NCI-H146 treated with DMSO at 0.1 percent for 48 hours (cell line): ENCODE data around the gene EXOSC6.
"Not testable (repeated sequence)": the region's sequence is repeated elsewhere in the genome, so short reads cannot be mapped to it uniquely, and the experiment has no call there.

Source experiments
- DNase-seq: peaks from one replicate; lab custom pipeline; 2025; ENCODE audit not compliant: unreplicated experiment; lab: John Stamatoyannopoulos, UW

The EXOSC6 gene

DNA sequence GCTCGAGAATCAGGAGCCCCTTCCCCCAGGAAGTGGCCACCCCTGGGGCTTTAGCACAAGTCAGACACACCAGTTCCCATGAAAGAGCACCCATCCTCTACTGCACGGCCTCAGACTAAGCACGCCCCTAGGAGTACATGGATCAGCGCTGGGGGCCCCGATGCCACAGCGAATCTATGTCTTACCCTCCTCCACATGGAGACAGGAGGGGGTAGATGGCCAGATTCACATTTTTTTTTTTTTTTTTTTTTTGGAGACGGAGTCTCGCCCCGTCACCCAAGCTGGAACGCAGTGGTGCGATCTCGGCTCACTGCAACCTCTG lies 3.2 kb upstream of the EXOSC6 start:
- DNase-seq: no peak

DNA sequence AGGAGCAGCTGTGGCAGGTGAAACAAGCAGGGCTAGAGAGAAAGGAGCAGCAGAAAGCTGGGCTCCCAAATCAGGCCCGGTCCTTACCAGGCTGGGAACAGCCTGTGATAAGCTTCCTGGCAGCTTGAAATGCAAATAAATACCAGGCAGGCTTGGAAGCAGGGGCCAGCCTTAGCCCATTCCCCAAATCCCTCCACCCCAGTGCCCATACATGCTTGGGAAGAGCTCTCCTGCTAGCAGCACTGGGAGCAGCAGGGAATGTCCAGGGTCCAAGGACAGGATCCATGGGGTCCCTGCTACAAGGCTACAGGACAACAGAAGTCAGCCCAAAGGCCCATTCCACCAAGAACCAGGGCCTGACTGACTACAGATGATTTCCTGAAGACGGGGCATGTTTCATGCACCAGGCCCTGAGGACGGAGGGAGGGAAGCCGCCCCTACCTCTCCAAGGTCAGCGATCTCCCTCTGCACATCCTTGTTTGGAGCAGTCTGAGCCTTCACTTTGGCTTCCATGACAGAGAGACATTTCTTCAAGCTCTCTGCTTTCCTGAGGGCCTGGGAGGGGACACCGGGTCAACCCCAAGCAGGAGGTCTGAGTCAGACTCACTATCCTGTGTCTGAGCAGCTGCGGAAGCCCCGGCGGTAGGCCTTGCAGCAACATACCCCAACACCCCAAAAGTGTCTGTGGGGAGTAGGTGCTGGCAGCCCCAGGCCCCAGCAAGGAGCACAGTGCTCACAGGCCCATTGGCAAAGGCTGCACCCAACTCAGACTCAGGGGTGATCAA lies 2.6 kb upstream of the EXOSC6 start:
- no peak for DNase-seq

DNA sequence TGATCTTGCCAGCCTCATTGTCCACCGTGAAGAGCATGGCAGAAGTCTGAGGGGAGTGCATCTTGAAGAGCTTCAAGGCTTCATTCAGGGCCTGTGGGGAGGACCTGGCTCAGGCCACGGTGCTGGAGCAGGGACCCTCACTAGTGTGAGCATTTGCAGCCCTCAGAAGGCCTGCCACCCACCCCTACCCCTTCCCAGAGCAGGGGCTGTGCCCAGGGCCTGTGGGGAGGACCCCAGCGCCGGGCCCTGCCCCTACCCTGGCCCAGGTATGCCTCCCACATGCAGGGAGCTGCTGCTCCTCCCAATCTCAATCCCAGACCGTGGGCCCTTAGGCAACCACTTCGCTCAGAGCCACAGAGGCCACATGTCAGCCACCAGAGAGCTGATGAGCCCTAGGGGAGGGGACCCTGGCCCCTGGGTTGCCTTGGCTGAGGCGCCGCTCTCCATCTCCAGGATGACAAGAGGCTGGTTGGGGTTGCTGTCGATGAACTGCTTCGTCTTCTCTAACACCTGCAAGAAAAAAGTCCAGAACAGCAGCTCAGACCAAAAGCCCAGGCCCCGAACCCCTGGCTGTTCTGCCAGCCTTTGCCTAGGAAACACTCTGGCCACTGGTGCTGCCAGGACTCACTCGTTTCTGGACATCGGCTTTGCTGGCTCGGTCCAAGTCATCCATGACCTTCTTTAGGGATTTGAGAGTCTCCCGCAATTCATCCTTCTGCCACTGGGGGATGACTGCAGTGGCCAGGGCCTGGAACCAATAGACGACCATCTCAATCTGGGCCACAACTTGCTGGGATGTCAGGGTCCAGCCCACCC lies 1.8 kb upstream of the EXOSC6 start:
- no peak for DNase-seq

DNA sequence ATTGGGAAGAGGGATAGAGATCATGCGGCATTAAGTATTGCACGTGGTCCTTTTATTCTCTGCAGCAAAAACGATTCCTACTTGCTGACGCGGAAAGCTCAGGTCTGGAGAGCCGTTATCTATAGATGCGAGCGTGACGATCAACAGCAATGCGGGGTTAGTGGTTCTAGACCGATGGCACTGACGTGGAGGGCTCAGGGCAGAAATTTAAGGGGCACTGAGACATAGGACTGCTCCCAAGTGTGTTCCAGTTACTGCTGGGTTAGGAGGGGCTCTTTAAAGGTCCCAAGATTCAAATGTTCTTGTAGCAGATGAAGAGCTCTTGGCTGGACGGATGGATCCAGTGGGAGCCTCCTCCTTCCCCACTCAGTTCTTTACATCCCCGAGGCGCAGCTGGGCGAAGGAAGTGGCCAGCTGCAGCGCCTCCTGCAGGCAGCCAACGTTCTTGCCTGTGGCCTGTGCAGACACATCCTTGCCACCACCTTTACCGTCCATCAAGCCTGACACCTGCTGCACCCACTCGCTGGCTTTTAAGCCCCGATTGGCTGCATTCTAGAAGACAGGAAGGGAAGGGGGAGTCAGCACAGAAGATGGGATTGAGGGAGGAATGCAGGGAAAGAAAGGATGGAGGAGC lies 732 bp upstream of the EXOSC6 start:
- no peak for DNase-seq

DNA sequence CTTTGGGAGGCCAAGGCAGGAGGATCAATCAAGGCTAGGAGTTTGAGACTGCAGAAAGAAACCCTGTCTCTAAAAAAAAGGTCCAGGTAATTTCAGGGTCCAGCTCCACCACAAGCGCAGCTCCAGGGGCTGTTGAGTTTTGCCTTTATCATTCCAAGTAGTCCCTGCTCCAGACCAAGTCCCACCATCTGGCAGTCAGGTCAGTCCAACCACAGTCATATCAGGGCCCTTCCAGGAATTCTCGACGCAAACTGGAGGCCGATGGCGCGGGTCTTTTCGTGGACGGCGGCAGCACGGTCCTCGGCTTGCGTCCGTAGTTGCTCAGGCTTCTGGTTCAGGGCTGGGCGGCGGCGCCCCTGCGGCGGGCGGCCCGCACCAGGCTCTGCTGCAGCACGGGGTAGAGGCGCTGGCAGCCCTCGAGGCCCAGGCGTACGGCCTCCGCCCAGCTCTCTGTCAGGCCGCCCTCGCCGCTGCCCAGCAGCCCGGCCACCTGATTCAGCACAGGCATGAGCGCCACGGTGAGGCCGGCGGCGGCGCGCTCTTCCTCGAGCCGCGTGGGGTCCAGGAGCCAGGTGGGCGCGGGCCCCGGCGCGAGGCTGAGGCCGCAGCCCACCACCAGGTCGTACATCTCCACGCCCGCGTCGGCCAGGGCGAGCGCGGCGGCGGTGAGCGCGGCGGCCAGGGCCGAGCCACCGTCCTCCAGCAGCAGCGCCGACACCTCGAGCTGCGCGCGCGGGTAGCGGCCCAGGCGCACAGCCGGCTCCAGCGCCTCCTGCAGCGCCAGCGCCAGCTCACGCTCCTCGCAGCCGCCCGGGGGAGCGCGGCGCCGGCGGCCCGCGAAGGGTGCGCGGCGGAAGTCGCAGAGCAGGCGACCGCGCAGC lies 752 bp downstream of the EXOSC6 start:
- peak; percentile 27 for DNase-seq

DNA sequence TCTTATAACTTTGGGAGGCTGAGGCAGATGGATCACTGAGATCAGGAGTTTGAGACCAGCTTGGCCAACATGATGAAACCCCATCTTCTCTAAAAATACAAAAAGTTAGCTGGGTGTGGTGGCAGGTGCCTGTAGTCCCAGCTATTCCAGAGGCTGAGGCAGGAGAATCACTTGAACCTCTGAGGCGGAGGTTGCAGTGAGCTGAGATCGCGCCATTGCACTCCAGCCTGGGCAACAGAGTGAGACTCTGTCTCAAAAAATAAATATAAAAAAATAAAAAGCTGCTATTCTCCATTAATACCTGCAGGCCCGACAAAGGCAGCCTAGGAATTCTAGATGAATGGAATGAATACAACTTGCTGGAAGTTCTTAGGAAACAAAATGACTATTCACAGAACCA lies 2.0 kb downstream of the EXOSC6 start:
- not testable (repeated sequence) for DNase-seq

DNA sequence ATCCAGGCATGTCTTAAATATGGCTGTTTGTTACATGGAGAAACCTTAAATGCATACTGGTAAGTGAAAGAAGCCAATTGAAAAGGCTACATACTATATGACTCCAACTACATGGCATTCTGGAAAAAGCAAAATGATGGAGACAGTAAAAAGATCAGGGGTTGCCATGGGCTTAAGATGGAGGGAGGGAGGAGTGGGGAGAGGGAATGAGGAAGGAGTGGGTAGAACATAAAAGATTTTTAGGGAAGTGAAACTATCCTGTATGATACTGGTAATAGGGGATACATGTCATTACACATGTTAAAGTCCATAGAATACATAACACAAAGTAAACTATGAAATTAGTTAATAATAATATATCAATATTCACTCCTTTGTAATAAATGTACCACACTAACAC lies 13.0 kb downstream of the EXOSC6 start:
- DNase-seq: not testable (repeated sequence)

DNA sequence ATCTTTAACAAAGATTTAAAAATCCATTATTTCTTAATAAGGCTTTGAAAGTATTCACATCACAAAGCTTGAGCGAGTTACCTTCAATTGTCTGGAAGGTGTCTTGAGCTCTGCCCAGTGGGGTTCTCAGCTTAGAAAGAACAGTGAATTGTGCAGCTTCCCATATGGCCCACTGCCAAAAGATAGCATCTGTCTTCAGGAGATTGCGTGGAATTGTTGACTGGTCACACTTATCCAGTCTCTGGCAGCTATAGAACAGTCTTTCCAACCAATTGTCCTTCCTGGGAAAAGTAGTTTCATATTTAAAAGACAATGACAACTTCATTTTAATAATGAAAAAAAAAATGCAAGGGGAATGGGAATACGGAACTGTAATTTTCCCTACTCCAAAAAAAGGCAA lies 19.9 kb downstream of the EXOSC6 start:
- not testable (repeated sequence) for DNase-seq

DNA sequence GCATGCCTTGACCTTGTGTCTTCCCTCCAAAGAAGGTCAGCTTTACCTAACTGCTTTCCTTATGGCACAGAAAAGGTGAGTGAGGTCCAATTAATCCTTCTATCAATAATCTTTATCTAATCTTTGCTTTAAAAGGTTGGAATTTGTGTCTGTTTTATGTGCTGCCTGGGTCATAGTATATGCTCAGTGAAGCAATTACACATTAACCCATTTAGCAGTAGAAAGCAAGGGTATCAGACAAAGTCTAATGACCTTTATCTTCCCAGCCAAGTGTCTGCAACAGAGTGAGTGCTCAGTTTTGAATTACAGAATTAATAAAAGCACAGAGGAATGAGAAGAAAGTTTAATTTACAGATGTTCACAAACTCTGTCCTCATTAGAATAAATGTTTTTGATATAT lies 25.7 kb downstream of the EXOSC6 start:
- DNase-seq: not testable (repeated sequence)

DNA sequence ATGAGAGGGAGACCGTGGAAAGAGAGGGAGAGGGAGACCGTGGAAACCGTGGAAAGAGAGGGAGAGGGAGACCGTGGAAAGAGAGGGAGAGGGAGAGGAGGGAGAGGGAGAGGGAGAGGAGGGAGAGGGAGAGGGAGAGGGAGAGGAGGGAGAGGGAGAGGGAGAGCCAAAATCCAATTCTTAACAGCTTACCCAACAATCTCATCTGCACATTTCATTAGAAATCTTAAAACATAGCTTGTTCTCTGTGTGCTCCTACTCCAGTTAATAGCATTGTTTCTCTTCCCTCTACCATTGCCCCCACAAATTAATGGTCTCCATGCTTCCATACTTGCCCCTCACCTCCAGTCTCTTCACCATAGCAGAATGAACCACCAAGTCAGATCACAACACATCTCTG lies 26.3 kb downstream of the EXOSC6 start:
- not testable (repeated sequence) for DNase-seq

DNA sequence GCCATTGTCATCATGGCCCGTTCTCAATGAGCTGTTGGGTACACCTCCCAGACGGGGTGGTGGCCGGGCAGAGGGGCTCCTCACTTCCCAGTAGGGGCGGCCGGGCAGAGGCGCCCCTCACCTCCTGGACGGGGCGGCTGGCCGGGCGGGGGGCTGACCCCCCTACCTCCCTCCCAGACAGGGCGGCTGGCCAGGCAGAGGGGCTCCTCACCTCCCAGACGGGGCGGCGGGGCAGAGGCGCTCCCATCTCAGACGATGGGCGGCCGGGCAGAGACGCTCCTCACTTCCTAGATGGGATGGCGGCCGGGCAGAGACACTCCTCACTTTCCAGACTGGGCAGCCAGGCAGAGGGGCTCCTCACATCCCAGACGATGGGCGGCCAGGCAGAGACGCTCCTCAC lies 27.1 kb downstream of the EXOSC6 start:
- DNase-seq: not testable (repeated sequence)

DNA sequence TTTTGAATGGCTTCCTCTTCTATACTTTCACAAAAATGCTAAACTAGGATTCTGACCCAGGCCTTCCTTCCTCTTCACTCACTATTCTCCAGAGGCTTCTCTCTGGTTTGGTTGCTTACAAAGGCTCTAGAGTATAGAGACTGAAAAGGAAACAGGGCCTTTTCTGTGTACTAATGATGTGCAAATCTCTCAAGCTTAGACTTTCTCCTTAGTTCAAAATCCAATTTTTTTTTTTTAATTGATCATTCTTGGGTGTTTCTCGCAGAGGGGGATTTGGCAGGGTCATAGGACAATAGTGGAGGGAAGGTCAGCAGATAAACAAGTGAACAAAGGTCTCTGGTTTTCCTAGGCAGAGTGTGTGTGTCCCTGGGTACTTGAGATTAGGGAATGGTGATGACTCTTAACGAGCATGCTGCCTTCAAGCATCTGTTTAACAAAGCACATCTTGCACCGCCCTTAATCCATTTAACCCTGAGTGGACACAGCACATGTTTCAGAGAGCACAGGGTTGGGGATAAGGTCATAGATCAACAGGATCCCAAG lies 27.7 kb downstream of the EXOSC6 start:
- not testable (repeated sequence) for DNase-seq

DNA sequence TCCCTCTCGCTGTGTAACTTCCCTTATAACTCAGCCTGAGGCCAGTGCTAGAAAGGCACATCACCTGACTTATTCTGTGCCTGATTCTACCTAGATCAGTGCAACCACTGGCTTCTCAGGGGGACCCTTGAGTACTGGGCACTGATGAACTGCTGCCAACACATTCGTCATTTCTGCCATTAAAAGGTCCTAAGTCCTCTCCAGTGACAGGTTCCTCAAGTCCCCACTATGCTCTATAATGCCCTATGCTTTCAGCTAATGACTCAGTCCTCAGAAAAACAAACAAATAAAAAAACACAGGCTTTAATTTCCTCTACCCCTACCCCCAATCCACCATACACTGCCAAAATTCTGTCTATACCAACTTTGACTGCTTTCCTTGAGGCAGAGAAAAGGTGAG lies 28.5 kb downstream of the EXOSC6 start:
- DNase-seq: not testable (repeated sequence)

DNA sequence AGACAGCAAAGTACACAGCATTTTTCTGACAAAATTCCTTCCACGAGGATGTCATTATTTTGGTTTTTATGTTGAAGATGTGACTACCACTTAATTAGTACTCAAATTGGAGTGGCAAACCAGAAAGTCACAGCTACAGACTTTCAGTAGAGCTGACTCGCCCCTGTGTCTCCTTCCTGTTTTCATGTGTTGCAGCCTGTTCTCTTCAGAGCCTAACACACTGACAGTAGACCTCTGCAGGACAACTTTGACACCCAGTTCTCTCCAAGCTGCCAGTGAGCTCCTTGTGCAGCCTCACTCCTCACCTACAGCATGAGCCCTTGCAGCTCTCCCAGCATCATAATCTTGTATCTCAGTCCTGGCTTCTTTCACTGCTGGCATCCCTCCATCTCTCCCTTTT lies 29.2 kb downstream of the EXOSC6 start:
- DNase-seq: not testable (repeated sequence)

DNA sequence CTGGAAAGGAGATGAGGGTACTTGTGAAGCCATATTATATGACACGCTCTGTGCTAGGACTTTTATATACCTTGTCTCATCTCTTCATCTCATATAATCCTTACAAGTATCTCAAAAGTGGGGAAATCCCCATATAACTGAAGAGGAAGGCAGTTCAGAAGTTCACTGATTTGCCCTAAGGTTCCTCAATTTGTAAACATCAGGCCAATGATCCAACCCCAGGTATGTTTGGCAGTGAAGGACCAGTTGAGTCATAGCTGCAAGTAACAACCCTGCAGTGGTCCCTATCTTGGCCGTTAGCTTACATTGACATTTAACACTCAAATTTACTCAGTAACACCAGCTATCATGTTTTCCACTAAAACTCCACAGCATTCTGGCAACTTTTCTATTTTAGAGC lies 33.2 kb downstream of the EXOSC6 start:
- DNase-seq: not testable (repeated sequence)

DNA sequence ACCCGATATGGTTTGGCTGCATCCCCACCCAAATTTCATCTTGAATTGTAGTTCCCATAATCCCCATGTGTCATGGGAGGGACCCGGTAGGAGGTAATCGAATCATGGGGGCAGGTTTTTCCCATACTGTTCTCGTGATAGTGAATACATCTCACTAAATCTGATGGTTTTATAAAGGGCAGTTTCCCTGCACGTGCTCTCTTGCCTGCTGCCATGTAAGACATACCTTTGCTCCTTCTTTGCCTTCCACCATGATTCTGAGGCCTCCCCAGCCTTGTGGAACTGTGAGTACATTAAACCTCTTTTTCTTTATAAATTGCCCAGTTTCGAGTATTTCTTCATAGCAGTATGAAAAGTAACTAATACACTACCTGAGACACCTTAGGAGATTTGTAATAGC lies 45.4 kb downstream of the EXOSC6 start:
- DNase-seq: not testable (repeated sequence)

DNA sequence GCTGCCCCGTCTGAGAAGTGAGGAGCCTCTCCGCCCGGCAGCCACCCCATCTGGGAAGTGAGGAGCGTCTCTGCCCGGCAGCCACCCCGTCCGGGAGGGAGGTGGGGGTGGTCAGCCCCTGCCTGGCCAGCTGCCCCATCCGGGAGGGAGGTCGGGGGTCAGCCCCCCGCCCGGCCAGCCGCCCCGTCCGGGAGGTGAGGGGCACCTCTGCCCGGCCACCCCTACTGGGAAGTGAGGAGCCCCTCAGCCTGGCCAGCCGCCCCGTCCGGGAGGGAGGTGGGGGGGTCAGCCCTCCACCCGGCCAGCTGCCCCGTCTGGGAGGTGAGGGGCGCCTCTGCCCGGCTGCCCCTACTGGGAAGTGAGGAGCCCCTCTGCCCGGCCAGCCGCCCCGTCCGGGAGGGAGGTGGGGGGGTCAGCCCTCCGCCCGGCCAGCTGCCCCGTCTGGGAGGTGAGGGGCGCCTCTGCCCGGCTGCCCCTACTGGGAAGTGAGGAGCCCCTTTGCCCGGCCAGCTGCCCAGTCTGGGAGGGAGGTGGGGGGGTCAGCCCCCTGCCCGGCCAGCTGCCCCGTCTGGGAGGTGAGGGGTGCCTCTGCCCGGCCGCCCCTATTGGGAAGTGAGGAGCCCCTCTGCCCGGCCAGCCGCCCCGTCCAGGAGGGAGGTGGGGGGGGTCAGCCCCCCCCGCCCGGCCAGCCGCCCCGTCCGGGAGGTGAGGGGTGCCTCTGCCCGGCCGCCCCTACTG lies 46.9 kb downstream of the EXOSC6 start:
- DNase-seq: not testable (repeated sequence)

DNA sequence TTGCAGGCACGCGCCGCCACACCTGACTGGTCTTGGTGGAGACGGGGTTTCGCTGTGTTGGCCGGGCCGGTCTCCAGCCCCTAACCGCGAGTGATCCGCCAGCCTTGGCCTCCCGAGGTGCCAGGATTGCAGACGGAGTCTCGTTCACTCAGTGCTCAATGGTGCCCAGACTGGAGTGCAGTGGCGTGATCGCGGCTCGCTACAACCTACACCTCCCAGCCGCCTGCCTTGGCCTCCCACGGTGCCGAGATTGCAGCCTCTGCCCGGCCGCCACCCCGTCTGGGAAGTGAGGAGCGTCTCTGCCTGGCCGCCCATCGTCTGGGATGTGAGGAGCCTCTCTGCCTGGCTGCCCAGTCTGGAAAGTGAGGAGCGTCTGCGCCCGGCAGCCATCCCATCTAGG lies 47.7 kb downstream of the EXOSC6 start:
- not testable (repeated sequence) for DNase-seq

DNA sequence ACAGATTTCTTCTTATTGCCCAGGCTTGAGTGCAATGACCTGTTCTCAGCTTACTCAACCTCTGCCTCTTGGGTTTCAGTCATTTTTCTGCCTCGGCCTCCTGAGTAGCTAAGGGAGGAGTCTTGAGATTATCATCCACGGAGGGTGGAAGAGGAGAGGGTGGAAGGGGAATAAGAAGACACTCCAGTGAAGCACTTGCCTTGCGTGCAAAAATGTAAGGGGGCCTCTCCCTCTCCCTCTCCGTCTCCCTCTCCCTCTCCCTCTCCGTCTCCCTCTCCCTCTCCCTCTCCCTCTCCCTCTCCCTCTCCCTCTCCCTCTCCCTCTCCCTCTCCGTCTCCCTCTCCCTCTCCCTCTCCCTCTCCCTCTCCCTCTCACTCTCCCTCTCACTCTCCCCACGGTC lies 48.2 kb downstream of the EXOSC6 start:
- DNase-seq: not testable (repeated sequence)

DNA sequence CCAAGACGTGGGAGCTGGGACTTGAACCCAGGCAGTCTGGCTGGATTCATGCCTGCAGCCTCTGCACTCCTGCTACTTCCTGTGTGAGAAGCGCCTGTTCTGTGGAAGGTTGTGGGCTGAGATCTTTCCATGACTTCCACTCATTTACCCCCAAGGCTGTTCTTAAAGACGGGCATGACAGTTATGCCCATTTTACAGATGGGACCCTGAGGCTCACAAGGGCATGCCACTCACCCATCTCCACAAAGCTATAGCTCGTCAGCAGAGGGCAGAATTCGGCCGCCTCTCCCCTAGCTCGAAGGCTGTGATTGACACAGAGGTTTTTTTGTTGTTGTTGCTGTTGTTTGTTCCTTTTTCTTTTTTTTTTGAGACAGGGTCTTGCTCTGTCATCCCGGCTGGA lies 51.7 kb downstream of the EXOSC6 start:
- not testable (repeated sequence) for DNase-seq
